Tibial artery (tissue), 4 donors: ENCODE data around the gene DLX1.
A peak's percentile ranks its signal among the peaks of the same experiment; 100 is the strongest.

ENCODE experiments used
- DNase-seq, 2 donors: peaks; one replicate each; pipeline ENCODE4 v3.0.0-alpha.2; 2019
- H3K27ac ChIP-seq, 2 donors: fragments of 200-600 bp; sonication (generic) in 1 of 2; 1 replicate in 1 of 2; 2 replicates in 1 of 2; pipeline ENCODE4 v1.5.1; 2018 to 2019; ENCODE audit warnings: mild to moderate bottlenecking in 1 of 2
- H3K27me3 ChIP-seq, 2 donors: fragments of 200-600 bp; sonication (generic) in 1 of 2; one replicate each; pipeline versions ENCODE4 v1.5.1 to v1.6.0; 2016 to 2019
- H3K36me3 ChIP-seq, 3 donors: fragments of 200-600 bp; sonication (generic) in 2 of 3; one replicate each; pipeline ENCODE4 v1.5.1; 2016 to 2019; ENCODE audit warnings: mild to moderate bottlenecking in 2 of 3
- H3K4me1 ChIP-seq, 4 donors: fragments of 200-600 bp; sonication (generic) in 2 of 4; 1 replicate in 3 of 4; 2 replicates in 1 of 4; pipeline ENCODE4 v1.5.1; 2016 to 2019
- H3K4me3 ChIP-seq, 2 donors: fragments of 200-600 bp; sonication (generic) in 1 of 2; 1 replicate in 1 of 2; 2 replicates in 1 of 2; pipeline ENCODE4 v1.5.1; 2018 to 2019; ENCODE audit warnings: mild to moderate bottlenecking in 2 of 2
- H3K9me3 ChIP-seq, 3 donors: fragments of 200-600 bp; sonication (generic) in 1 of 3; one replicate each; pipeline ENCODE4 v1.5.1; 2016 to 2019
- CTCF ChIP-seq, 2 experiments: fragments of 200-600 bp in 1 of 2; fragments of 450-650 bp in 1 of 2; IDR thresholded peaks; one replicate each; pipeline ENCODE4 v1.5.1; 2017 to 2019; ENCODE audit warnings: antibody characterized with exemption in 2 of 2, mild to moderate bottlenecking in 1 of 2, moderate library complexity in 1 of 2
- intact Hi-C: fragments of 100-400 bp; cut with DNase I; formaldehyde crosslinking; loops from one replicate; pipeline ENCODE4 v1.15.0; 2023; ENCODE audit warnings: low total_unique reads

Gene DLX1

GRCh38 chr2:172096626-172097547, 11.6 kb downstream of the DLX1 start:
- no peaks in the 10 kb centered on the region for H3K36me3 ChIP-seq
- intact Hi-C loops = loop anchor here (5.0 kb wide), 1 partner anchor 95 kb away; no protein-coding TSS in a partner anchor
- no peak overlapping the region for H3K27ac ChIP-seq
- peaks cover 15 to 100% of the 10 kb centered on the region in 2 donors for H3K27me3 ChIP-seq
- no peak for DNase-seq
- peaks cover 0 to 76% (median 69%) of the 10 kb centered on the region in 4 donors for H3K4me1 ChIP-seq
- TF ChIP-seq CTCF (IDR thresholded peaks at IDR 0.05) = no peak
- H3K9me3 ChIP-seq = no peaks in the 10 kb centered on the region
- peak overlapping the region in 1 of 2 donors; percentile 13 for H3K4me3 ChIP-seq

- Histone ChIP-seq H3K27me3 (peaks cover 20 to 100% of the 10 kb centered on the region in 2 donors), H3K9me3 (no peaks in the 10 kb centered on the region), H3K36me3 (no peaks in the 10 kb centered on the region), H3K27ac (no peak overlapping the region), H3K4me3 (no peak overlapping the region), H3K4me1 (peaks cover 0 to 84% (median 76%) of the 10 kb centered on the region in 4 donors)
- intact Hi-C loops = loop anchor here (5.0 kb wide), 1 partner anchor 95 kb away; no protein-coding TSS in a partner anchor
- no peak for TF ChIP-seq CTCF (IDR thresholded peaks at IDR 0.05)
- DNase-seq = no peak
Observed at GRCh38 chr2:172097557-172098131, 12.3 kb downstream of the DLX1 start.

GRCh38 chr2:172098287-172098649, 13.0 kb downstream of the DLX1 start:
- no peak for TF ChIP-seq CTCF (IDR thresholded peaks at IDR 0.05)
- DNase-seq = no peak
- H3K4me1 ChIP-seq = peaks cover 0 to 90% (median 81%) of the 10 kb centered on the region in 4 donors
- no peak overlapping the region for H3K4me3 ChIP-seq
- H3K27me3 ChIP-seq = peaks cover 21 to 100% of the 10 kb centered on the region in 2 donors
- no peak overlapping the region for H3K27ac ChIP-seq
- intact Hi-C loops = loop anchor here (5.0 kb wide), 1 partner anchor 96 kb away; no protein-coding TSS in a partner anchor
- H3K9me3 ChIP-seq = no peaks in the 10 kb centered on the region
- H3K36me3 ChIP-seq = no peaks in the 10 kb centered on the region

GRCh38 chr2:172098650-172099471, 13.6 kb downstream of the DLX1 start:
- Histone ChIP-seq H3K9me3 (no peaks in the 10 kb centered on the region), H3K4me1 (peaks cover 0 to 91% (median 83%) of the 10 kb centered on the region in 4 donors), H3K27me3 (peaks cover 21 to 100% of the 10 kb centered on the region in 2 donors), H3K4me3 (peak overlapping the region; percentile 23 to 53), H3K36me3 (no peaks in the 10 kb centered on the region), H3K27ac (no peak overlapping the region)
- TF ChIP-seq CTCF (IDR thresholded peaks at IDR 0.05) = no peak
- intact Hi-C loops = loop anchor here (5.0 kb wide), 1 partner anchor 97 kb away; no protein-coding TSS in a partner anchor
- peak in 1 of 2 donors; percentile 72 for DNase-seq

GRCh38 chr2:172099472-172100079, 14.3 kb downstream of the DLX1 start:
- Histone ChIP-seq H3K9me3 (no peaks in the 10 kb centered on the region), H3K4me1 (peaks cover 0 to 84% (median 77%) of the 10 kb centered on the region in 4 donors), H3K27me3 (peaks cover 21 to 100% of the 10 kb centered on the region in 2 donors), H3K27ac (no peak overlapping the region), H3K36me3 (no peaks in the 10 kb centered on the region), H3K4me3 (peak overlapping the region in 1 of 2 donors; percentile 53)
- intact Hi-C loops = loop anchor here (5.0 to 10.0 kb wide), 3 partner anchors 97 to 395 kb away; no protein-coding TSS in a partner anchor
- DNase-seq = no peak
- TF ChIP-seq CTCF (IDR thresholded peaks at IDR 0.05) = no peak
